ENCODE measurements around the gene FGF5. TPM values are rescaled to one million over a fixed set of nuclear protein-coding genes. Genes with fewer than 3 reads are reported as not detected.
A peak's percentile ranks its signal among the peaks of the same experiment; 100 is the strongest.

FGF5 gene
- total RNA-seq, 1 experiment from 2014 or later, result not detected

DNA sequence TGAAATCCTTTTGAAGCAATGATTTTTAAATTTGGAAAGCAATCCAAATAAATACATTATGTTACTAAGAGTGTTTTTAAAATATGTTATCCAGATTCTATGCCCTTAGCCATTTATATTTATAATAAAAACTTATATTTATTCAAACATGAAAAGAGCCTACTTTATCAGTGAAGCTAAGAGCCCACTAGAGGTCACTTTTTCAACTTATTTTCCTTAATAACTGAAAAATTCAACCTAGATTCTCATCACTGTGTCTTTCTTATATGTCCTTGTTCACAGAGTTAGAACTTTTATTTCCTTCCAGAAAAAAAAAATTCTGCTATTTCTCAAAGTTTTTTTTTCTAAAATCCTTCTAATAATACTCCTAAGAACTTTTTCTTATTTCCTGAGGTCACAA lies 45.3 kb upstream of the FGF5 start:
- no peaks in the 10 kb centered on the region for H4K20me1 ChIP-seq (ENCODE audit: insufficient read depth)
- POLR2A ChIA-PET (ENCODE audit: unreplicated experiment), result no interaction called here
- H3K79me2 ChIP-seq (ENCODE audit: low read depth), result no peaks in the 10 kb centered on the region
- no peaks in the 10 kb centered on the region for H3F3A ChIP-seq (ENCODE audit: insufficient read depth, low read depth)
- intact Hi-C loops (cut with micrococcal nuclease; ENCODE audit: unreplicated experiment), result loop anchor here (5.0 kb wide), 1 partner anchor 101 kb away; no protein-coding TSS in a partner anchor
- H3K36me3 ChIP-seq (ENCODE audit: low read depth), result no peaks in the 10 kb centered on the region
- H3K4me3 ChIP-seq, result no peak overlapping the region
- no peak for DNase-seq
- no peak overlapping the region for H3K27ac ChIP-seq
- no peak overlapping the region for H2AFZ ChIP-seq
- TF ChIP-seq EZH2 (IDR thresholded peaks at IDR 0.05; ENCODE audit: low read depth), result no peak
- peak; percentile 56 for TF ChIP-seq CTCF (conservative IDR thresholded peaks at IDR 0.05)
- H3K9me3 ChIP-seq (ENCODE audit: insufficient read depth, low read depth), result no peaks in the 10 kb centered on the region
- CTCF ChIA-PET, result no interaction called here
- H3K4me2 ChIP-seq, result no peak overlapping the region
- no peaks in the 10 kb centered on the region for H3K4me1 ChIP-seq (replicated peaks; ENCODE audit: insufficient read depth)
- H3K9me2 ChIP-seq (ENCODE audit: insufficient read depth), result no peaks in the 10 kb centered on the region
- BruUV-seq (replicated peaks), result no TSS peak
- H3K27me3 ChIP-seq (ENCODE audit: insufficient read depth, low read depth), result no peaks in the 10 kb centered on the region

GRCh38 chr4:80225595-80225994 lies 40.9 kb upstream of the FGF5 start:
- Histone ChIP-seq H3K9me2 (ENCODE audit: insufficient read depth) (no peaks in the 10 kb centered on the region), H3K27me3 (ENCODE audit: insufficient read depth, low read depth) (no peaks in the 10 kb centered on the region), H4K20me1 (ENCODE audit: insufficient read depth) (no peaks in the 10 kb centered on the region), H3K79me2 (ENCODE audit: low read depth) (no peaks in the 10 kb centered on the region), H2AFZ (no peak overlapping the region), H3K4me1 (replicated peaks; ENCODE audit: insufficient read depth) (no peaks in the 10 kb centered on the region), H3K4me2 (no peak overlapping the region), H3K36me3 (ENCODE audit: low read depth) (no peaks in the 10 kb centered on the region), H3K4me3 (no peak overlapping the region), H3F3A (ENCODE audit: insufficient read depth, low read depth) (no peaks in the 10 kb centered on the region), H3K9me3 (ENCODE audit: insufficient read depth, low read depth) (no peaks in the 10 kb centered on the region), H3K27ac (no peak overlapping the region)
- BruUV-seq (replicated peaks), result no TSS peak
- intact Hi-C loops (cut with micrococcal nuclease; ENCODE audit: unreplicated experiment), result no loop called here
- ChIA-PET CTCF (no interaction called here), POLR2A (ENCODE audit: unreplicated experiment) (no interaction called here)
- no peak for TF ChIP-seq CTCF (conservative IDR thresholded peaks at IDR 0.05)
- TF ChIP-seq EZH2 (IDR thresholded peaks at IDR 0.05; ENCODE audit: low read depth), result no peak
- DNase-seq, result no peak

DNA sequence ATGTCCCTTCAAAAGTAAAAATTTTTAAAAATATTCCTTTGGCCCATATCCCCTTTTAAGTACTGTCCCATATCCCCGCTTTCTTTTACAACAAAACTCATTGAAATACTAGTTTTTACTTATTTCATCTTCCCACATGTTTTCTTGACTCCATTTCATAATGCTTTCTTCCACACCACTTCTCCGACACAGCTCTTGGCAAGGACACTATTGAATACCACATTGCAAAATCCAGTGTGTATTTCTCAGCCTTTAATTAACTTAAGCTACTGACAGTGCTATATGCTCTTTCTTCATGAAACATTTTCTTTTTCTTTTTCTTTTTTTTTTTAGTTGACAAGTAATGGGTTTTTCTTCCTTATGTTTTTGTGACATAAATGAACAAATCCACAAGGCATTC lies 40.4 kb upstream of the FGF5 start:
- POLR2A ChIA-PET (ENCODE audit: unreplicated experiment), result no interaction called here

More for the DNA sequence above, 40.4 kb upstream of the FGF5 start:
- DNase-seq, result no peak
- Histone ChIP-seq H3K9me3 (ENCODE audit: insufficient read depth, low read depth) (no peaks in the 10 kb centered on the region), H3F3A (ENCODE audit: insufficient read depth, low read depth) (no peaks in the 10 kb centered on the region), H3K4me1 (replicated peaks; ENCODE audit: insufficient read depth) (no peaks in the 10 kb centered on the region), H3K79me2 (ENCODE audit: low read depth) (no peaks in the 10 kb centered on the region), H3K4me2 (no peak overlapping the region), H3K4me3 (no peak overlapping the region), H2AFZ (no peak overlapping the region), H3K27ac (no peak overlapping the region), H3K27me3 (ENCODE audit: insufficient read depth, low read depth) (no peaks in the 10 kb centered on the region), H3K9me2 (ENCODE audit: insufficient read depth) (no peaks in the 10 kb centered on the region), H3K36me3 (ENCODE audit: low read depth) (no peaks in the 10 kb centered on the region), H4K20me1 (ENCODE audit: insufficient read depth) (no peaks in the 10 kb centered on the region)
- BruUV-seq (replicated peaks), result no TSS peak
- intact Hi-C loops (cut with micrococcal nuclease; ENCODE audit: unreplicated experiment), result no loop called here
- CTCF ChIA-PET, result no interaction called here
- TF ChIP-seq EZH2 (IDR thresholded peaks at IDR 0.05; ENCODE audit: low read depth) (no peak), CTCF (conservative IDR thresholded peaks at IDR 0.05) (no peak)

Data from PC-9 (cell line).